ENCODE data around the gene MATK. TPM values are rescaled to one million over a fixed set of nuclear protein-coding genes. Genes with fewer than 3 reads are reported as not detected.

The MATK gene
- total RNA-seq, 1 donor from 2014 or later, result not detected

- no peaks in the 10 kb centered on the region for H3K79me2 ChIP-seq (ENCODE audit: insufficient read depth, low read length)
- H3K4me2 ChIP-seq (ENCODE audit: low read length), result peak overlapping the region; percentile 69
- Mint-ChIP-seq H3K4me3 (ENCODE audit: unreplicated experiment) (no peak overlapping the region), H3K27me3 (ENCODE audit: low read depth, unreplicated experiment) (peaks cover 8% of the 10 kb centered on the region), H3K27ac (ENCODE audit: unreplicated experiment) (no peak overlapping the region), H3K9me3 (ENCODE audit: unreplicated experiment) (no peaks in the 10 kb centered on the region), H3K36me3 (ENCODE audit: low read depth, unreplicated experiment) (no peaks in the 10 kb centered on the region), H3K4me1 (ENCODE audit: low read depth, unreplicated experiment) (peaks cover 3% of the 10 kb centered on the region)
- no peak for FAIRE-seq
- peaks cover 7% of the 10 kb centered on the region for H3K4me1 ChIP-seq (ENCODE audit: insufficient read depth, low read length)
- no peaks in the 10 kb centered on the region for H3K9me3 ChIP-seq (ENCODE audit: insufficient read depth, low read depth, low read length)
- no peak for DNase-seq (ENCODE audit: low read depth)
- no peaks in the 10 kb centered on the region for H3K36me3 ChIP-seq (ENCODE audit: insufficient read depth, low read length)
- no peak overlapping the region for H3K27ac ChIP-seq (ENCODE audit: low read depth, low read length)
- TF ChIP-seq, protein P1, sequence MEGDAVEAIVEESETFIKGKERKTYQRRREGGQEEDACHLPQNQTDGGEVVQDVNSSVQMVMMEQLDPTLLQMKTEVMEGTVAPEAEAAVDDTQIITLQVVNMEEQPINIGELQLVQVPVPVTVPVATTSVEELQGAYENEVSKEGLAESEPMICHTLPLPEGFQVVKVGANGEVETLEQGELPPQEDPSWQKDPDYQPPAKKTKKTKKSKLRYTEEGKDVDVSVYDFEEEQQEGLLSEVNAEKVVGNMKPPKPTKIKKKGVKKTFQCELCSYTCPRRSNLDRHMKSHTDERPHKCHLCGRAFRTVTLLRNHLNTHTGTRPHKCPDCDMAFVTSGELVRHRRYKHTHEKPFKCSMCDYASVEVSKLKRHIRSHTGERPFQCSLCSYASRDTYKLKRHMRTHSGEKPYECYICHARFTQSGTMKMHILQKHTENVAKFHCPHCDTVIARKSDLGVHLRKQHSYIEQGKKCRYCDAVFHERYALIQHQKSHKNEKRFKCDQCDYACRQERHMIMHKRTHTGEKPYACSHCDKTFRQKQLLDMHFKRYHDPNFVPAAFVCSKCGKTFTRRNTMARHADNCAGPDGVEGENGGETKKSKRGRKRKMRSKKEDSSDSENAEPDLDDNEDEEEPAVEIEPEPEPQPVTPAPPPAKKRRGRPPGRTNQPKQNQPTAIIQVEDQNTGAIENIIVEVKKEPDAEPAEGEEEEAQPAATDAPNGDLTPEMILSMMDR (IDR thresholded peaks at IDR 0.05; ENCODE audit: insufficient read depth, low read depth, low read length), result no peak
- TF ChIP-seq EZH2 (IDR thresholded peaks at IDR 0.05; ENCODE audit: insufficient read depth, low read length), result no peak
- no peaks in the 10 kb centered on the region for H4K20me1 ChIP-seq (ENCODE audit: insufficient read depth, low read length)
- H3K9ac ChIP-seq (ENCODE audit: low read length), result peak overlapping the region; percentile 12
- peak overlapping the region; percentile 17 for H2AFZ ChIP-seq (ENCODE audit: low read depth, low read length)
- H3K27me3 ChIP-seq (ENCODE audit: insufficient read depth, low read length), result peaks cover 6% of the 10 kb centered on the region
- H3K4me3 ChIP-seq (ENCODE audit: insufficient read depth, low read depth, low read length), result no peak overlapping the region
These were observed 32.7 kb upstream of the MATK start for GRCh38 chr19:3818918-3819317.

DNA sequence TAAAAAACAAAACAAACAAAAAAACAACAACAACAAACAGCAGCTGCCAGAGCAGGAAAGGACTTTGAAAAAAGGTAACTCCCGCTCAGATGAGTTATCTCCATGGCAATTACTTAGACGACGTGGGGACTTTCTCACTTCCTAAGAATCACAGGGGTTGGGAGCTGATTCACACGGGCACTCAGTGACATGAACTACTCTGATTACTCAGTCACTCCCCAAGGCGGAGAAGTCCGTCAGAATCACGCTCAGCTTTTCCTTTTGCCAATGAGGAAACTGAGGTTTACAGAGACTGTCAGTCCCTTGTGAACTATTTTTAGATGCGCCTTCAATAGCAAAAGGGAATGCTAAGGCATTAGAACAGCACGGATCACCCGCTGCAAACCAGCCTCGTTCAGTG lies 32.3 kb upstream of the MATK start:
- H3K4me1 ChIP-seq (ENCODE audit: insufficient read depth, low read length), result peaks cover 7% of the 10 kb centered on the region
- peak overlapping the region; percentile 69 for H3K4me2 ChIP-seq (ENCODE audit: low read length)
- peaks cover 4% of the 10 kb centered on the region for H3K27me3 Mint-ChIP-seq (ENCODE audit: low read depth, unreplicated experiment)
- H3K4me3 Mint-ChIP-seq (ENCODE audit: unreplicated experiment), result no peak overlapping the region
- DNase-seq (ENCODE audit: low read depth), result peak; percentile 35
- no peak for TF ChIP-seq EZH2 (IDR thresholded peaks at IDR 0.05; ENCODE audit: insufficient read depth, low read length)
- TF ChIP-seq, protein P1 (IDR thresholded peaks at IDR 0.05; ENCODE audit: insufficient read depth, low read depth, low read length), result no peak
- H3K36me3 ChIP-seq (ENCODE audit: insufficient read depth, low read length), result no peaks in the 10 kb centered on the region
- peaks cover 2% of the 10 kb centered on the region for H3K27me3 ChIP-seq (ENCODE audit: insufficient read depth, low read length)
- H3K79me2 ChIP-seq (ENCODE audit: insufficient read depth, low read length), result no peaks in the 10 kb centered on the region
- H4K20me1 ChIP-seq (ENCODE audit: insufficient read depth, low read length), result no peaks in the 10 kb centered on the region
- H2AFZ ChIP-seq (ENCODE audit: low read depth, low read length), result peak overlapping the region; percentile 17
- H3K4me1 Mint-ChIP-seq (ENCODE audit: low read depth, unreplicated experiment), result peaks cover 3% of the 10 kb centered on the region
- no peaks in the 10 kb centered on the region for H3K9me3 Mint-ChIP-seq (ENCODE audit: unreplicated experiment)
- H3K9me3 ChIP-seq (ENCODE audit: insufficient read depth, low read depth, low read length), result no peaks in the 10 kb centered on the region
- H3K9ac ChIP-seq (ENCODE audit: low read length), result peak overlapping the region; percentile 12
- no peak overlapping the region for H3K27ac Mint-ChIP-seq (ENCODE audit: unreplicated experiment)
- FAIRE-seq, result peak; percentile 49
- H3K27ac ChIP-seq (ENCODE audit: low read depth, low read length), result no peak overlapping the region
- no peaks in the 10 kb centered on the region for H3K36me3 Mint-ChIP-seq (ENCODE audit: low read depth, unreplicated experiment)
- no peak overlapping the region for H3K4me3 ChIP-seq (ENCODE audit: insufficient read depth, low read depth, low read length)

GRCh38 chr19:3817761-3818160 lies 31.6 kb upstream of the MATK start:
- Histone ChIP-seq H3K27me3 (ENCODE audit: insufficient read depth, low read length) (no peaks in the 10 kb centered on the region), H3K9ac (ENCODE audit: low read length) (no peak overlapping the region), H3K36me3 (ENCODE audit: insufficient read depth, low read length) (no peaks in the 10 kb centered on the region), H4K20me1 (ENCODE audit: insufficient read depth, low read length) (no peaks in the 10 kb centered on the region), H2AFZ (ENCODE audit: low read depth, low read length) (no peak overlapping the region), H3K79me2 (ENCODE audit: insufficient read depth, low read length) (no peaks in the 10 kb centered on the region), H3K4me2 (ENCODE audit: low read length) (no peak overlapping the region), H3K27ac (ENCODE audit: low read depth, low read length) (no peak overlapping the region), H3K4me3 (ENCODE audit: insufficient read depth, low read depth, low read length) (no peak overlapping the region), H3K4me1 (ENCODE audit: insufficient read depth, low read length) (peaks cover 7% of the 10 kb centered on the region), H3K9me3 (ENCODE audit: insufficient read depth, low read depth, low read length) (no peaks in the 10 kb centered on the region)
- Mint-ChIP-seq H3K4me3 (ENCODE audit: unreplicated experiment) (no peak overlapping the region), H3K9me3 (ENCODE audit: unreplicated experiment) (no peaks in the 10 kb centered on the region), H3K4me1 (ENCODE audit: low read depth, unreplicated experiment) (peaks cover 3% of the 10 kb centered on the region), H3K27ac (ENCODE audit: unreplicated experiment) (no peak overlapping the region), H3K27me3 (ENCODE audit: low read depth, unreplicated experiment) (peaks cover 2% of the 10 kb centered on the region), H3K36me3 (ENCODE audit: low read depth, unreplicated experiment) (no peaks in the 10 kb centered on the region)
- DNase-seq (ENCODE audit: low read depth), result no peak
- FAIRE-seq, result no peak
- TF ChIP-seq, protein P1 (IDR thresholded peaks at IDR 0.05; ENCODE audit: insufficient read depth, low read depth, low read length), result no peak
- no peak for TF ChIP-seq EZH2 (IDR thresholded peaks at IDR 0.05; ENCODE audit: insufficient read depth, low read length)
